GM19452 (cell line): ENCODE results near the gene KCNIP4.

ENCODE experiments used
- ATAC-seq: cut with Tn5 transposase; IDR thresholded peaks from one replicate; pipeline ENCODE4 v1.9.1; 2021; ENCODE audit not compliant: unreplicated experiment

KCNIP4 gene

DNA sequence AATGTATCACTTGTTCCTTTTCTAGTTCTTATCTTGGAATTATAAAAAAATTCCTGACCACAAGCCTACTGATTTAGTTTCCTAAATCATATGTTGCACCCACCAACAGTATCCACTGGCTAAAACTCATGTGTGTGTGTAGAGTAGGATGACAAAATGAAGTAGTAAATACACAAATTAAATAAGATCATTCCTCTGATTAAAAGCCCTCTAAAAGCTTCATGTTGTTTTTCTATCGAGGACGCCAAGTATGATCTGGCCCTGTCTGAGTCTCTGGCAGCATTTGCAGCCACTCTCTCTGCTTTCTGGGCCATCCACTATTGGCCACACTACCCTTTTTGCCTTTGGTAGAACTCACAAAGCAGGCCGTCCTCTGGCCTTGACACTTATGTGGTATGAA lies 1064.9 kb downstream of the KCNIP4 start:
- no peak for ATAC-seq

- no peak for ATAC-seq
Measured at GRCh38 chr4:20883231-20883630, 1065.3 kb downstream of the KCNIP4 start.

- no peak for ATAC-seq
Measured at GRCh38 chr4:20882500-20882899, 1066.1 kb downstream of the KCNIP4 start.

DNA sequence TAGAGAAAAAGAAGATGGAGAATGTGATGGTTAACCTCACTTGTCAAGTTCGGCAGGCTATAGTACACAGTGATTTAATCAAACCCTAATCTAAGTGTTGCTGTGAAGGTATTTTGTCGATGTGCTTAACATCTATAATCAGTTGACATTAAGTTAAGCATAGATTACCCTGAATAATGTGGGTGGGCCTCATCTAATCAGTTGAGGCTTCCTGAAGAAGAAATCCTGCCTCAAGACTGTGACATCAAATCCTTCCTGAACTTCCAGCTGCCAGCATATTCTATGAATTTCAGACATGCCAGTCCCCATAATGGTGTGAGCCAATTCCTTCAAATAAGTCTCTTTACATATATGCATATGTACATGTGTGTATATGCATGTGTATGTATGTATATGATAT lies 1066.9 kb downstream of the KCNIP4 start:
- ATAC-seq: no peak

DNA sequence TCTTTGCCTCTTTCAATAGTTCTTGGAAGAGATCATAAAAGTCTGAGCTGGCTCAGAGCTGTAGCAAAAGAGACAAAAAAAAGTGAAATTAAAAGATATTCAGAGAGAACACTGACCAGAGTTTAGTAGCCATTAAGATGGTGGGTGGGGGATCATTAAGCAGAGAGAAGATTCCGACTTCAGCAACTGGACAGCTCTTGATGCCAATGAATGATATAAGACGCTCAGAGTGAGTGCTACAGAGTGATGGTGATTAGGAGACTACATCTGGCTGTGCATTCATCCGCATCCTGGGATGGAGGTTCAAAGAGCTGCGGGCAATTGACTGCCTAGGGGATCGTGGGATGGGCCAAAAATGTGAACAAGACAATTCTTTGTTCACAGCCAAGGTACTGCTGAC lies 1069.8 kb downstream of the KCNIP4 start:
- no peak for ATAC-seq

- no peak for ATAC-seq
Measured at GRCh38 chr4:20870436-20870835, 1078.1 kb downstream of the KCNIP4 start.

DNA sequence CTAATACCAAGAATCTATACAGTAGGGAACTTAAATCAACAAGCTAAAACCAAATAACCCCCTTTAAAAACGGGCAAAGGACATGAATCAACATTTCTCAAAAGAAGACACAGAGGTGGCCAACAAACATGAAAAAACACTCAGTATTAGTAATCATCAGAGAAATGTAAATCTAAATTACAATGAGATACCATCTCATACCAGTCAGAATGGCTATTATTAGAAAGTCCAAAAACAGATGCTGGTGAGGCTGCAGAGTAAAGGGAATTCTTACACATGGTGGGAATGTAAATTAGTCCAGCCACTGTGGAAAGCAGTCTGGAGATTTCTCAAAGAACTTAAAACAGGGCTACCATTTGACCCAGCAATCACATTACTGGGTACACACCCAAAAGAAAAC lies 1080.5 kb downstream of the KCNIP4 start:
- no peak for ATAC-seq

GRCh38 chr4:20860878-20861277 lies 1087.7 kb downstream of the KCNIP4 start:
- no peak for ATAC-seq

GRCh38 chr4:20859097-20859781 lies 1089.3 kb downstream of the KCNIP4 start:
- no peak for ATAC-seq

GRCh38 chr4:20857081-20857480 lies 1091.5 kb downstream of the KCNIP4 start:
- no peak for ATAC-seq

- no peak for ATAC-seq
Measured at GRCh38 chr4:20847124-20847747, 1101.3 kb downstream of the KCNIP4 start.

DNA sequence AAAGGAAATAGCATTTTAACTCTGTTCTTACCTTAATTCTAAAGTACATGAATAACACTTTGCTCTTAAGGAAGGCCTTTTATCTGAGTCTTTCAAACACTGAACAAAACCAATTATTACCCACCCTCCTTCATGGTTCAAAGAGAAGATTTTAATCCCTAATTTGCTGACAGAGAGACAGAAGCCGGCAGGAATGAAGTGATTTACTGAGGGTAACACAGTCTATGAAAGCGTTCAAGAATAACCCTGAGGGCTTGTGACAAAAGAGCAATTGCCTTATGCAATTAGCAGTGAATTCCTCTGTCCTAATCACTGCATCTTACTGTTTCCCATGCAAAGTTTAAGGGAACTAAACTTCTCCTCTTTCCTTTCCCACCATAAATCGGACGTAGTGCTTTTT lies 1104.3 kb downstream of the KCNIP4 start:
- no peak for ATAC-seq

DNA sequence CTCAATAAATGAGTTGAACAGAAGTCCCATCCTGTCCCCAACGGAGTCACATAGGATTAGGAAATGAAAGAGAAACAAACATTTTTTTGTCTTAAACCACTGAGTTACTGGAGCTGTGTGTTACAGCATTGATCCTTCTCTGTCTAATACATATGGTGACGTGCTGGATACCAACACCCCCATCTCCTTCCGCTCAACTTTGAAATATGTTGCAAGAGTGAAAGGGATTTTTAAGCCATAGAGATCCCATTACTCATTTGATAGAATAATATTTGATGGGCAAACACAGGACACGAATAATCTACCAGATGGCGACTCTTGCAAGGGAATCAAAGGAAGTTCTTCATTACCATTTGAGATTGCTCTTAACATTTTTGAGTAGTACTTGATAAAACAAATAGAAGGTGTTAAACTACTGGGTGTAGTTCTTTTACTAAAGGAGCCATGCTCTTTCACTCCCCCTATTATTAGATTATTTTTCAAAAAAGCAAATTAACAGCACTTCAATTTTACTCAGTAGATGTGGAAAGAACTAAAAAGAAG lies 1107.9 kb downstream of the KCNIP4 start:
- ATAC-seq: no peak

GRCh38 chr4:20839957-20840356 lies 1108.6 kb downstream of the KCNIP4 start:
- ATAC-seq: no peak

DNA sequence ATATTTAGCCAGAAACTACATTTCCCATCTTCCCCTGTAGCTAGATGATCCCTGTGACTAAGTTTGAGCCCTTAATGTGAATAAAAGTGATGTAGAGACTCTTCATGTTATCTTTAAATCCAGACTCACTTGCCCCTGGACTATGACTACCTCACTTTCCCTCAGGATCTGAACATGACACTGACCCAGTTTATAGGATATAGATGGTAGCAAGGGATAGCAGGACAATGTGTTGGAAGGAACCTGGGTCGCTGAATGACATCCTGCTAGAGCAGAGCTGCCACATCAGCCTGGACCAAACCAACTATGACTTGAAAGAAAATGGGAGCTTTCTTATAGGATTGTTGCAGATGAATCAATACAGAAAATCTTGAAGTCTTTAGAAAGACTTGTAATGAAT lies 1110.1 kb downstream of the KCNIP4 start:
- ATAC-seq: no peak

DNA sequence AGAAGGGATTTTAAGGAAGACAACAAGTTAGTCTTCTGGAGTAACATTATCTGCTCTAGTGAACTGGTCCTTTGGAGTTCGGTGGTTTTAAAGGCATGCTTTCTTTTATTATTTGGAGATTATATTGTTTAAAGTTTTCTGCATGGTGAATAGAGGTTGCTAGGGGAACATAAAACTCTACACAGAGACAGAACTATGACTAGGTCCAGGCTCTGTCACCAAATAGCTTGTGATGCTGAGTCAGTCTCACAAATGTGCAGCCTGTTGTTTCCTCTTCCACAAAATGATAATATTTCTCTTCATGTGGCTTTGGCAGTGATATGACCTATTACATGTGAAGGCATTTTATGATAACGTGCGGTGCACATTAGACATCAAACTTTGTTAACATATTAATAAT lies 1115.7 kb downstream of the KCNIP4 start:
- ATAC-seq: no peak

GRCh38 chr4:20831746-20832145 lies 1116.8 kb downstream of the KCNIP4 start:
- ATAC-seq: no peak

GRCh38 chr4:20829617-20830357 lies 1118.8 kb downstream of the KCNIP4 start:
- ATAC-seq: no peak

DNA sequence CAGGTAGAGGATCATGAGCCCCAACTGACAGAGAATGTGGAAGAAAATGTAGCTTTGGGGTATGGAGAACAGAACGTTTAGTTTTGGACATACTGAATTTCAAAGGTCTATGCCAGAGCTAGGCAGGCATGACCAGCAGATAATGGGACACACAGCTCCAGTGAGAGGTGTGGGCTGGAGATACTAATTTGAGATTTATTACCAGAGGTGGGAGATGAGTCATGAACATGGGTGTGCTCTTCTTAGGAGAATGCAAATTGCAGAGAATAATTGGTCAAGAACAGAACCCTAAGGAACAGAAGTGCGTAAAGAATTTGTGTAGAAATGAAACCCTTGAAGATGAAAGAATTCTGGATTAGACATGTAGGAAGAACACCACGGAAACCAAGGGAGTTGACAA lies 1123.1 kb downstream of the KCNIP4 start:
- no peak for ATAC-seq

- no peak for ATAC-seq
Measured at GRCh38 chr4:20816287-20816686, 1132.3 kb downstream of the KCNIP4 start.

DNA sequence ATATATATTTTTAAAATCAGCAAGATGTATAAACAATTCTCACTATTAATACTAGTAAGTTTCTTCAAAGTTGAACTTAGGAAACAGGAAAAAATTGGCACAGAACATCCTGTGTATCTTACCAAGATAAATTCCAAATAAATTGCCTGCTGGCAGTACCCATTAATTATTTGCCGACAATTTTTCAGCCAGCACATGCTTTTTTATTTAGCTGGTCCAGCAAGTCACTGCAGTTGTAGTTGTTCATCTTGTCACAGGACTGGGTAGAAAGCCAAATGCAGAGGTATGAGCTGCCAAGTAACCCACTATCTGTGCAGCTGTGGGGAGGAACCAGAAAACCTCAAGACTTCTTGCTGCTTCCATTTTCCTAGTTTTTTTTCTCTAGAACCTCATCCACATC lies 1134.9 kb downstream of the KCNIP4 start:
- no peak for ATAC-seq

DNA sequence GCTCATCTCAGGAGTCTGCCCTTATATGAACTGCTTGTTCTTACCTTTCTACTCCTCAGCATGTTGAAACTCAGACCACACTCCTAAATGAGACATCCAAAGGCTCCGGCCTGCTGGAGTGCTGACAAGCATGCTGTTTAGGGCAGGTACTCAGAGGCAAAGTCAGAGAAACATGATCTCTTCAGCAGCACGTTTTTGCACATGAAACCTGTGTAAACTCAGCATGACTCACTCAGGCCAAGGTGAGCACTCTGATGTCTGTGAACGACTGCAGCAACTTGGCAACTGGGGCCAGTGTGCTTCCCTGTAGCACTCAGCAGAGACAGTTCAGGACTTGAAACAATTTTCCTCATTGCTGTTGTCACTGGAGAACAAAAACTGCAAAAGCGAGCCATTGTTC lies 1138.8 kb downstream of the KCNIP4 start:
- ATAC-seq: no peak
